A673 (cell line): Measurements from ENCODE around the gene RHBDD2. TPM values are rescaled to one million over a fixed set of nuclear protein-coding genes. Genes with fewer than 3 reads are reported as not detected.
"Not testable (repeated sequence)": the region's sequence is repeated elsewhere in the genome, so short reads cannot be mapped to it uniquely, and the experiment has no call there.

ENCODE experiments used
- BruUV-seq: library from RNA; stranded (reverse); fragments of 400-500 nt; replicated peaks from 2 replicates; lab custom pipeline; 2021; lab: Mats Ljungman, UMichigan
- CTCF ChIA-PET: fragments of 300-600 bp; sonication (Branson Sonifier 250); formaldehyde crosslinking; loops from one replicate; lab custom pipeline; 2022; ENCODE audit warnings: antibody characterized with exemption; lab: Charles Lee
- POLR2A ChIA-PET: fragments of 300-600 bp; sonication (Branson Sonifier 250); formaldehyde crosslinking; loops from one replicate; lab custom pipeline; 2022; ENCODE audit warnings: antibody characterized with exemption; ENCODE audit not compliant: low non-redundant PET; lab: Charles Lee
- DNase-seq: peaks from one replicate; pipeline ENCODE4 v3.0.0-alpha.2; 2015; ENCODE audit warnings: low spot score
- H3K27ac ChIP-seq: fragments of 200-600 bp; sonication (generic); 2 replicates; pipeline ENCODE4 v1.5.1; 2016; ENCODE audit warnings: mixed run types, low read depth, mild to moderate bottlenecking, mixed read lengths, antibody characterized with exemption, low read length; ENCODE audit not compliant: poor library complexity, severe bottlenecking
- H3K27me3 ChIP-seq: fragments of 200-600 bp; sonication (generic); replicated peaks from 2 replicates; pipeline ENCODE4 v1.6.1; 2017; ENCODE audit warnings: mixed run types, low read depth, mild to moderate bottlenecking, mixed read lengths, antibody characterized with exemption, low read length; ENCODE audit not compliant: insufficient read depth, poor library complexity
- H3K36me3 ChIP-seq: fragments of 200-600 bp; sonication (generic); 2 replicates; pipeline ENCODE4 v1.6.1; 2016; ENCODE audit warnings: mixed run types, mild to moderate bottlenecking, mixed read lengths, antibody characterized with exemption, low read length; ENCODE audit not compliant: insufficient read depth, poor library complexity, severe bottlenecking
- H3K4me1 ChIP-seq: fragments of 200-600 bp; sonication (generic); 2 replicates; pipeline ENCODE4 v1.6.1; 2017; ENCODE audit warnings: mixed run types, mild to moderate bottlenecking, mixed read lengths, antibody characterized with exemption, low read length; ENCODE audit not compliant: insufficient read depth, poor library complexity, severe bottlenecking
- H3K4me3 ChIP-seq: fragments of 200-600 bp; sonication (generic); 2 replicates; pipeline ENCODE4 v1.5.1; 2016; ENCODE audit warnings: low read depth, mixed run types, mild to moderate bottlenecking, mixed read lengths, low read length; ENCODE audit not compliant: poor library complexity, severe bottlenecking
- H3K9me3 ChIP-seq: fragments of 200-600 bp; sonication (generic); 2 replicates; pipeline ENCODE4 v1.6.1; 2016; ENCODE audit warnings: mixed run types, low read depth, mild to moderate bottlenecking, mixed read lengths, antibody characterized with exemption, low read length; ENCODE audit not compliant: poor library complexity, severe bottlenecking
- EZH2 ChIP-seq: fragments of 200-600 bp; sonication (generic); IDR thresholded peaks from 2 replicates; pipeline ENCODE4 v1.6.1; 2017; ENCODE audit warnings: borderline replicate concordance, low read depth, mild to moderate bottlenecking, mixed read lengths, antibody characterized with exemption, low read length; ENCODE audit not compliant: poor library complexity, severe bottlenecking
- intact Hi-C: fragments of 100-400 bp; cut with micrococcal nuclease; formaldehyde crosslinking; loops from one replicate; pipeline ENCODE4 v1.10.0; 2022; ENCODE audit not compliant: unreplicated experiment
- total RNA-seq: library from RNA; stranded (reverse); gene quantifications from 2 replicates; pipeline ENCODE4 v1.2.3, GENCODE V29; 2021
- TF ChIP-seq, protein P1 (sequence below): fragments of 300-800, 200-600 bp; sonication (generic); conservative IDR thresholded peaks from 2 replicates; pipeline ENCODE4 v1.5.1; 2017; ENCODE audit warnings: low read depth, mild to moderate bottlenecking, antibody characterized with exemption, low read length, moderate library complexity, mixed read lengths

The RHBDD2 gene
- total RNA-seq, 1 experiment from 2014 or later: 86.5 TPM

DNA sequence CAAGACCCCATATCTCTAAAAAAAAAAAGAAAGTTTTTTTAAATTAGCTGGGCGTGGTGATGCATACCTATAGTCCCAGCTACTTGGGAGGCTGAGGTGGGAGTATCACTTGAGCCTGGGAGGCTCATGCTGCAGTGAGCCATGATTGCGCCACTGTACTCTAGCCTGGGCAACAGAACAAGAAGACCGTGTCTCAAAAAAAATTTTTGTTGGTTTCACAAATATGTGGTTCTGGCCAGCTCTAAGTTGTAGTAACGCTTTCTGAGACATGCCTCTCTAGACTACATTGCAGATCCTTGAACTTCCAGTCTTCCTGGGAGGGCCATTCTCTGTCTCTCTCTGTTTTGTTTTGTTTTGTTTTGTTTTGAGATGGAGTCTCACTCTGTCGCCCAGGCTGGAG lies 24.6 kb upstream of the RHBDD2 start:
- Histone ChIP-seq H3K27me3 (no peaks in the 10 kb centered on the region), H3K27ac (no peak overlapping the region), H3K36me3 (no peaks in the 10 kb centered on the region), H3K4me3 (no peak overlapping the region), H3K9me3 (no peaks in the 10 kb centered on the region), H3K4me1 (no peaks in the 10 kb centered on the region)
- BruUV-seq: no TSS peak
- CTCF ChIA-PET: no interaction called here
- intact Hi-C loops: no loop called here
- TF ChIP-seq, protein P1, sequence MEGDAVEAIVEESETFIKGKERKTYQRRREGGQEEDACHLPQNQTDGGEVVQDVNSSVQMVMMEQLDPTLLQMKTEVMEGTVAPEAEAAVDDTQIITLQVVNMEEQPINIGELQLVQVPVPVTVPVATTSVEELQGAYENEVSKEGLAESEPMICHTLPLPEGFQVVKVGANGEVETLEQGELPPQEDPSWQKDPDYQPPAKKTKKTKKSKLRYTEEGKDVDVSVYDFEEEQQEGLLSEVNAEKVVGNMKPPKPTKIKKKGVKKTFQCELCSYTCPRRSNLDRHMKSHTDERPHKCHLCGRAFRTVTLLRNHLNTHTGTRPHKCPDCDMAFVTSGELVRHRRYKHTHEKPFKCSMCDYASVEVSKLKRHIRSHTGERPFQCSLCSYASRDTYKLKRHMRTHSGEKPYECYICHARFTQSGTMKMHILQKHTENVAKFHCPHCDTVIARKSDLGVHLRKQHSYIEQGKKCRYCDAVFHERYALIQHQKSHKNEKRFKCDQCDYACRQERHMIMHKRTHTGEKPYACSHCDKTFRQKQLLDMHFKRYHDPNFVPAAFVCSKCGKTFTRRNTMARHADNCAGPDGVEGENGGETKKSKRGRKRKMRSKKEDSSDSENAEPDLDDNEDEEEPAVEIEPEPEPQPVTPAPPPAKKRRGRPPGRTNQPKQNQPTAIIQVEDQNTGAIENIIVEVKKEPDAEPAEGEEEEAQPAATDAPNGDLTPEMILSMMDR: no peak
- no peak for TF ChIP-seq EZH2
- no peak for DNase-seq
- POLR2A ChIA-PET: no interaction called here

DNA sequence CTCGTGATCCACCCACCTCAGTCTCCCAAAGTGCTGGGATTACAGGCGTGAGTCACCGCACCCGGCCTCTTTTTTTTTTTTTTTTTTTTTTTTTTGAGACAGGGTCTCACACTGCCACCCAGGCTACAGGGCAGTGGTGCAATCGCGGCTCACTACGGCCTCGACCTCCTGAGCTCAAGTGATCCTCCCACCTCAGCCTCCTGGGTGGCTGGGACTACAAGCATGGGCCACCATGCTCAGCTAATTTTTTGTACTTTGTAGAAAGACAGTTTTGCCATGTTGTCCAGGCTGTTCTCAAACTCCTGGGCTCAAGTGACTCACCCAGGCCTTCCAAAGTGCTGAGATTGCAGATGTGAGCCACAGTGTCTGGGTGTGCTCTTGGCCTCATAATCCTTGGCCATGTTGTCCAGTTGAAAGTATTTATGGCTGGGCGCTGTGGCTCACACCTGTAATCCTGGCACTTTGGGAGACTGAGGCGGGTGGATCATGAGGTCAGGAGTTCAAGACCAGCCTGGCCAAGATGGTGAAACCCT lies 24.0 kb upstream of the RHBDD2 start:
- H3K4me1 ChIP-seq, H3K36me3 ChIP-seq, H3K9me3 ChIP-seq, H3K27me3 ChIP-seq, H3K27ac ChIP-seq, DNase-seq, CTCF ChIA-PET, intact Hi-C loops, BruUV-seq, H3K4me3 ChIP-seq, POLR2A ChIA-PET: not testable (repeated sequence)

DNA sequence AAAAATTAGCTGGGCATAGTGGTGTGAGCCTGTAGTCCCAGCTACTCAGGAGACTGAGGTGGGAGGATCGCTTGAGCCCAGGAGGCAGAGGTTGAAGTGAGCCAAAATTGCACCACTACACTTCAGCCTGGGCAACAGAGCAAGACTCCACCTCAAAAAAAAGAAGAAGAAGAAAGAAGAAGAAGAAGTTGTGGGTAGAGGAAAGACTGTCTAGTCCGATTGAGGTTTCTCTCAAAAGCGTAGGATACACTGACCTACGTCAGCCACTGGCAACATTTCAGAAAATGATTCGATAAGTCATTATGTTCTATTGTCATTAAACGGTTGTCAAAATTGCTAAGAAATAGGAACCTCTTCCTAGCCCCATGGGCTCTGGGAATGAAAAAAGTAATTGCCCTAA lies 22.3 kb upstream of the RHBDD2 start:
- POLR2A ChIA-PET: no interaction called here
- no peak for DNase-seq
- no peaks in the 10 kb centered on the region for H3K4me1 ChIP-seq
- H3K9me3 ChIP-seq: no peaks in the 10 kb centered on the region
- no peaks in the 10 kb centered on the region for H3K27me3 ChIP-seq
- BruUV-seq: no TSS peak
- H3K36me3 ChIP-seq: no peaks in the 10 kb centered on the region
- intact Hi-C loops: no loop called here
- CTCF ChIA-PET: no interaction called here
- TF ChIP-seq EZH2: no peak
- TF ChIP-seq, protein P1: no peak
- no peak overlapping the region for H3K4me3 ChIP-seq
- no peak overlapping the region for H3K27ac ChIP-seq

DNA sequence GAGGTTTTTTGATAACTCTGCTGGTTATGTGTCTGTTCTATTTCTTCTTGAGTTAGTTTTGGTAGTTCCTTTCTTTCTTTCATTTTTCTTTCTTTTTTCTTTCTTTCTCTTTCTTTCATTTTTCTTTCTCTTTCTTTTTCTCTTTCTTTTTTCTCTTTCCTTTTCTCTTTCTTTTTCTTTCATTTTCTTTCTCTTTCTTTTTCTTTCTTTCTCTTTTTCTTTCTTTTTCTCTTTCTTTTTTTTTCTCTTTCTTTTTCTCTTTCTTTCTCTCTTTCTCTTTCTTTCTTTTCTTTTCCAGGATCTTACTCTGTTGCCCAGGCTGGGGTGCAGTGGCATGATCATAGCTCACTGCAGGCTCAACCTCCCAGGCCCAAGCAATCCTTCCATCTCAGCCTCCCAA lies 20.4 kb upstream of the RHBDD2 start:
- intact Hi-C loops: no loop called here
- no peak overlapping the region for H3K27ac ChIP-seq
- no TSS peak for BruUV-seq
- ChIA-PET POLR2A (no interaction called here), CTCF (no interaction called here)
- H3K9me3 ChIP-seq: no peaks in the 10 kb centered on the region
- TF ChIP-seq, protein P1: no peak
- no peak for TF ChIP-seq EZH2
- H3K27me3 ChIP-seq: no peaks in the 10 kb centered on the region
- no peaks in the 10 kb centered on the region for H3K36me3 ChIP-seq
- no peaks in the 10 kb centered on the region for H3K4me1 ChIP-seq
- H3K4me3 ChIP-seq: no peak overlapping the region
- no peak for DNase-seq
